GM19193 (cell line): Measurements from ENCODE around the gene ZNF211.
A peak's percentile ranks its signal among the peaks of the same experiment; 100 is the strongest.

Experiments used
- POLR2A ChIP-seq: IDR thresholded peaks from 4 replicates; pipeline ENCODE4 v1.6.1; 2011; ENCODE audit not compliant: insufficient read depth, insufficient read length; ENCODE audit errors: extremely low read depth

Gene ZNF211

DNA sequence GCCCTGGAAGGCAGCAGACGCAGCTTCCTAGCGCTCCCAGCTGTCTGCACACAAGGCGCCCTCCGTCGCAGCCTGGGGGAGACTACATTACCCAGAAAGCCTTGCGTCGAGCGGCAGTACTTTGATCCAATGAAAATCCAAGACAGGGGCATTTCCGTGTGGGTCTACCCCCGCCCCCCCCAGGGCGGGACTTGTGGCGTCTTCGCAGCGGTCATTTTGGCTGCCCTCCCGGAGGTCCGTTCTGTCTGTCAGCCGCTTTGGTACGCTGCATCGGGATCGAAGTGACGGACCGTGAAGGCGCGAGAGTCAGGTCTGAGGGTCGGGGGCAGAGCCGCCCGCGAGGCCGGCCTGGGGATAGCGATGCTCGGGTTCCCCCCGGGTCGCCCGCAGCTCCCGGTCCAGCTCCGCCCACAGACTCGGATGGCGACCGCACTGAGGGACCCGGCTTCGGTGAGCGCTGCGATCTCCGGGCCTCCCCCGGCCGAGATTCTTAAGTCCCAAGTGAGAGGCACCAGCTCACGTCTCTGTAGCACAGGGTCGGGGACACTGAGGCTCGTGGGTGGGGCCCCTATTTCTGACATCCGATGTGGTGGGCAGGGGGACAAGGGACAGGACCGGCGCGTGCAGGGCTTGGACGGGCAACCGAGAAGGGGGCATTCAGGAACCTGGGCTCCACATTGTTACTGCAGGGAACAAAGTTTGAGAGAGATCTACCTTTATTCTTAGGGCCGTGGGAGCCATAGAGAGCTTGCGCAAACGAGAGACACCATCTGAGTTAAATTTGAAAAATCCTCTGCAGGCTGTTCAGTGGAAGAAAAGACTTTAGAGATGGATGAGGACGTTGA is at the start of gene ZNF211:
ZNF211 (plus strand) TSS at position 182 of the 845 bp plus-strand sequence; CDS start at position 361, 179 bp downstream.
- peak; percentile 70 for TF ChIP-seq POLR2A

DNA sequence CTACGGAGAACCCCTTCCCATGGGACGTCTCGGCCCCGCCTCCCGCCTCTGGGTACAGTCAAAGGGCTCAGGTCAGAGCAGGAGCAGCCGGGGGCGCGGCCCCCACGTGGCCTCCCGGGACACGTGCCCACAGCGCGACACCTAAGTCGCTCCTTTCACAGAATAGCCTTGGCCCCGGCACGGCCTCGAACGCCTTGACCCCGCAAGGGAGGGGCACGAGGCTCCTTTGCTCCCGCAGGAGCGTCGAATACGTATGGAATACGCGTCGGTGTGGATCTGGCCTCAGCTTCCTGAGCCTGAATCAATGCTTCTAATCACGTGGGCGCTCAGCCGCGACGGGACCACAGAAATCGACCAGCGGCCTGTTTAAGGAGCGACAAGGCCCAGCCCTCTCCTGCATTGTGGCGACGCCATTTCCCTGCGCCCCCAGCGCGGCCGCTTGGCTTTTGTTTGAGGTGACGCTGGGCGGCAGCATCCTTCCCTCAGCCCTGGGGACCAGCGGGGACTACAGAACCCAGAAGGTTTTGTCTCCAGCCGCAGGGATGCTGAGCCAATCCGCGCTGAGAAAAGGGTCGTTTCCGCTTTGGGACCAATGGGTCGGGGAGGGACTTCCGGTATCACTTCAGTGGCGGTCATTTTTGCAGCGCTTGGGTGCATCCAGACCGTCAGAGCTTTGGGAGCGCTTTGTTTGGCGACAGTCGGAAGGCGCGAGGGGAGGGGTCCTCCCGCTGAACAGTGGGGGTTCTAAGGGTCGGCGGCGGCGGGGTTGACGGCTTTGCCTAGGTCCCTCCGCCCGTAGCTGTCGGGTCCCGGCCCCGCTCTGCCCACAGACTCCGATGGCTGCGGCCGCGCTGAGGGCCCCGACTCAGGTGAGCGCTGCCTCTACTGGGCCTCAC is 49.2 kb upstream of the ZNF211 start, which contains the start of gene ZIK1:
ZIK1 (plus strand) TSS at position 625 of the 896 bp plus-strand sequence; CDS start at position 837, 212 bp downstream.
- peak; percentile 52 for TF ChIP-seq POLR2A

DNA sequence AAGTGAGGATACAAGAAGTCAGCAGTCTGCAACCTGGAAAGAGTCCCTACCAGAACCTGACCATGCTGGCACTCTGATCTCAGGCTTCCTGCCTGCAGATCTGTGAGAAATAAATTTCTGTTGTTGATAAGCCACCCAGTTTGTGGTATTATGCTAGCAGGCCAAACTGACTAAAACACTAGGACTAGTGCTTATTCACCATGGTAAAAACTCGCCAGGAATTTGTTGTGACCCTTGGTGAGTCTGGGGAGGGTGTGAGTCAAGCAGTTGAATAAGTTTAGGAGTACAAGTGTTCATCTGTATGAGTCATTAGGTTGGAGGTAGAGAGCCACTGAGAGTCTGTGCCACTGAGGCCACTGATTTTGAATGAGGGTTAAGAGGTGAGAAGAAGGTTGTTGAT is 45.4 kb upstream of the ZNF211 start:
- no peak for TF ChIP-seq POLR2A

DNA sequence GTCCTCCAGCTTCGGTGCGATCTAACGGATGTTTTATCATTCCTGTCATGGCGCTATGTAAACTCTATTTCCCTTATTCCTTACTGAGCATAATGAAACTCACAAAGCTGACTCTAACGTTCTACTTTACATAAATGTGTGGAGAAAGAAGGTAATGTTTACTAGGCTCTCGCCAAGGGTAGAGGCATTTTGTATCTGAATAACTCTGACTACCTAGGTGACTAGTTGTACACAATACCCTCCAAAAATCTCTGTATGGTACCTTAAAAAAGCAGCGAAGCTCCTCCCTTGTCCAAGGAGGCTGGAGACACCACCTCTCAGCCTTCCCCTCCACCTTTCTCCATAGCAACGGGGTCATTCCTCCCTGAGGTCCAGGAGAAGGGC is 33.6 kb upstream of the ZNF211 start:
- TF ChIP-seq POLR2A: no peak

DNA sequence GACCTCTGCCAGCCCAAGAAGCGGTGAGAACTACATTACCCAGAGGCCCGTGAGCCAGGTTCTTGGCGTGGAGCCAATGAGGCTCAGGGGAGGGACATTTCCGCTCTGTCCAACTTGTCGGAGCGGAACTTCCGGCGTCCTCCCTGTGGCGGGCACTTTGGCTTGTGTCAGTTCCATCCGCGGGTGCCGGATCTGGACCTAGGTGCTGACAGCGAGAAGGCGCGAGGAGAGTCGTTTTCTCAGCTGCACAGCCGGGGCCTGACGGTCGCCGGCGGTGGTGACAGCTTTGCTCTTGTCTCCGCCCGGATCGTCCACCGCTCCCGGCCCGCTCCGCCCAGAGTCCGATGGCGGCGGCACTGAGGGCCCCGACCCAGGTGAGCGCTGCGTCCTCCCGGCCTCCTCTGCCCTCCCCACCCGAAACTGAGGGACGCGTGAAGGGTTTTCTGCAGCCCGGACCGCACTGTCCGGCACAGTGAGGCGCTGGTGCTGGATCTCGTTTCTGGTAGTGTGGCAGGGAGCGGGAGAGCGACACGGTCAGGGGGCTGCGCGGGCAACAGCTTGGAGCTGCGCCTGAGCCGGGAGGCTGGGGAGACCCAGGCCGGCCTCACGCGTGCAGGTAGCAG is 33.1 kb upstream of the ZNF211 start, which contains the start of gene ZNF530:
ZNF530 (plus strand) TSS at position 125 of the 623 bp plus-strand sequence. CDS start 4,461 bp downstream, outside the sequence.
- peak; percentile 57 for TF ChIP-seq POLR2A

DNA sequence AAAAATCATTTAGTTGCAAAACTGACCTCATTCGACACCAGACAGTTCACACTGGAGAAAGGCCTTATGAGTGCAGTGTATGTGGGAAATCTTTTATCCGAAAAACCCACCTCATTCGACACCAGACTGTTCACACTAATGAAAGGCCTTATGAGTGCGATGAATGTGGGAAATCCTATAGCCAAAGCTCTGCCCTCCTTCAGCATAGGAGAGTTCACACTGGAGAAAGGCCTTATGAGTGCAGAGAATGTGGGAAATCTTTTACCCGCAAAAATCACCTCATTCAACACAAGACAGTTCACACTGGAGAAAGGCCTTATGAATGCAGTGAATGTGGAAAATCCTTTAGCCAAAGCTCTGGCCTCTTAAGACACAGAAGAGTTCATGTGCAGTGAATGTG is 26.0 kb upstream of the ZNF211 start:
- no peak for TF ChIP-seq POLR2A

DNA sequence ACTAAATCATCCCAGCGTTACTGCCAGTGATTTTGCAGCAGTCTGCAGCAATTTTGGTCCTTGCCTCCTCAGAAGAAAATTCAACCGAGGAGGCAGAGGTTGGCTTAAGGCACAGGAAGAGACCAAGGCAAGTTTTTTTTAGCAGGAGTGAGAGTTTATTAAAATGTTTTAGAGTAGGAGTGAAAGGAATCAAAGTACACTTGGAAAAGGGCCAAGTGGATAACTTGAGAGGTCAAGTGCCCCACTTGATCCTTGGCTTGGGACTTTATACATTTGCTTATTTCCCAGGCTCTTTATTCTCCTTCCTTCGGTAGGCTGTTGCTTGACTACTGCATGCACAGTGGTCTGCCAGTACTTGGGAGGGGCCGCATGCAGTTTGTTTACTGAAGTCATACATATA is 21.9 kb upstream of the ZNF211 start:
- TF ChIP-seq POLR2A: no peak

DNA sequence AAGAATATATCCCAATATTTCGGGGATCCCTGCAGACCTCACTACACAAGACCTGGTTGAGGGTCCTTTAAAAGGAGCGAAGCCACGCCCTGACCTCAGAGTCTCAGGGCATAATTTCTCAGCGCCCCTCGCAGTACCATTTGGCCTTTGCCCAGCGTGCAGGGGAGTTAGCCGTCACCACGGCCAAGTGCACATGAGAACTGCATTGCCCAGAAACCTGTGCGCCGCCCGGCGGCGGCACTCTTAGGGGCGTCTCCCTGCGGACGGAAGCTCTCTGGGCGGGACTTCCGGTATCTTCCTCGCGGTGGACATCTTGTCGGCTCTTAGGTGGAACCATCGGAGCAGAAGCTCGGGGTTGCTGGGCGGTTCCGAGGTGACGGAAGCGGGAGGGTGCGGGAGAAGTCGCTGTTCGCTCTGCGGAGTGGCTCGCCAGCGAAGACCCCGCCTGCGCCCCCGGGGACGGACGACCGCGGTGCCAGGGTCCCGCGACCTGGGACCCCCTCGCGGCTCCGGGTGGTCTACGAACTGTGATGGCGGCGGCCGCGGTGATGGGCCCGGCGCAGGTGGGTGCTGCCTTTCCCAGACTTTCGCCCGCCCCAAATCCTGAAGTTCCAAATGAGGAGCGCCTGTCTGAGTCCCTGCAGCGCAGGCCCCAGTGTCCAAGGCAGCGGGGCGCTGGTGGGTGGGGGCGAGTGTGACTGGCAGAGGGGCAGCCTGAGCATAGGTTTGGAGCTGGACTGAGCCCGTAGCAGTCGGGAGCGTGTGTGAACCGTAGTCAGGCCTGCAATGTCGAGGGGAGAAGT is 18.8 kb upstream of the ZNF211 start, which contains the start of gene ZNF134:
ZNF134 (plus strand) TSS at position 302 of the 803 bp plus-strand sequence. CDS start 5,227 bp downstream, outside the sequence.
- TF ChIP-seq POLR2A: peak; percentile 74

DNA sequence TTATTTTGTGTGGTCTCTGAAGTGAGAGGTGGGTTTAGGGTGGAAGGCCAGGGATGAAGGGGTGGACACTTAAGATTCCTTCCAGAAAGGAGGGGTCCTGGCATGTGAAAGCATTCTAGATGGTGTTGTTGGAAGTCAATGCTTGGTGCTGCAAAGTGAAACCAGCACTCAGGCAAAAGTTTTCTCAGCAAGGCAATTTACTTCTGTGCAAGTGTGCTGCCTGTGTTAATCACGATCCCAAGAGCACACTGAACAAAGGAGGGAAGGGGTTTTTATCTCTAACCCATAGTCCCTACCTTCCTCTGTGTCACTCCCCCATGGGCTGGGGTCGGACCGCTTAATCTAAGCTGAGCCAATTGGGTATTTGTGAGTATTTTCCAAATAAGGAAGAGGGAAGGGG is 17.6 kb upstream of the ZNF211 start:
- no peak for TF ChIP-seq POLR2A

DNA sequence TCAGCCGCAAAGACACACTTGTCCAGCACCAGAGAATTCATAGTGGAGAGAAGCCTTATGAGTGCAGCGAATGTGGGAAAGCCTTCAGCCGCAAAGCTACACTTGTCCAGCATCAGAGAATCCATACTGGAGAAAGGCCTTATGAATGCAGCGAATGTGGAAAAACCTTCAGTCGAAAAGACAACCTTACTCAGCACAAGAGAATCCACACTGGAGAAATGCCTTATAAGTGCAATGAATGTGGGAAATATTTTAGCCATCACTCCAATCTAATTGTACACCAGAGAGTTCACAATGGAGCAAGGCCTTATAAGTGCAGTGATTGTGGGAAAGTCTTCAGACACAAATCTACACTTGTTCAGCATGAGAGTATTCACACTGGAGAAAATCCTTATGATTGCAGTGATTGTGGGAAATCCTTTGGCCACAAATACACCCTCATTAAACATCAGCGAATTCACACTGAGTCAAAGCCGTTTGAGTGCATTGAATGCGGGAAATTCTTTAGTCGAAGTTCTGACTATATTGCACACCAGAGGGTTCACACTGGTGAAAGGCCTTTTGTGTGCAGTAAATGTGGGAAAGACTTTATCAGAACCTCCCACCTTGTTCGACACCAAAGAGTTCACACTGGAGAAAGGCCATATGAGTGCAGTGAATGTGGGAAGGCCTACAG is 12.2 kb upstream of the ZNF211 start:
- TF ChIP-seq POLR2A: no peak

DNA sequence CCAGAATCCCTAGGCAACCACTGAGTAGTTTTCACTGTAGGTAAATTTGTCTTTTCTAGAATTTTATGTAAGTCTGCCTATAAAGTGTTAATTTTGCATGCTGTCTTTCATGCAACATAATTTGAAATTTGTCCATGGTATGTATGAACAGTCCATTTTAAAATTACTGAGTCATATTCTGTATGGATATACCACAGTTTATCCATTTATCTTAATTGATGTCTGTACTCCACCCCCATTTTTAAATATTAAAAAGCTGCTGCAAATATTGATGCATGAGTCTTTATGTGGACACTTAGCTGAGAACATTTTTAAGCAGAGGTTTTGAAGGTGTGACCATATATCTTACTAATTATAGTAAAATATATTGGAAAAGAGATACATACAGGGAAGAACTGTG is 9.9 kb upstream of the ZNF211 start:
- TF ChIP-seq POLR2A: no peak

DNA sequence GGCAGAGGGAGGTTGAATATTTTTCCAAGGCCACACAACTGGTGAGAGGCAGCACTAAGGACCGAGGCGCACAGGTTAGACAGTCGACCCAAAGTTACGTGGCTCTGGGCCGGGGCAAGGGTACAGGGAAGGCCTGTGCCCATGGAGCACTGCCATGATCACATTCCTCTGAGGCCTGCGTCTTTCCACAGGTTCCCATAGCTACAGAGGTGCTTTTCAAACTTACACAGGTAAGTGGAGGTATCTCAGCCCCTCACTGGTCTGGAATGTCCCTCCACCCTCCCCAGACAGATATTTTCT is 814 bp downstream of the ZNF211 start:
- TF ChIP-seq POLR2A: no peak

DNA sequence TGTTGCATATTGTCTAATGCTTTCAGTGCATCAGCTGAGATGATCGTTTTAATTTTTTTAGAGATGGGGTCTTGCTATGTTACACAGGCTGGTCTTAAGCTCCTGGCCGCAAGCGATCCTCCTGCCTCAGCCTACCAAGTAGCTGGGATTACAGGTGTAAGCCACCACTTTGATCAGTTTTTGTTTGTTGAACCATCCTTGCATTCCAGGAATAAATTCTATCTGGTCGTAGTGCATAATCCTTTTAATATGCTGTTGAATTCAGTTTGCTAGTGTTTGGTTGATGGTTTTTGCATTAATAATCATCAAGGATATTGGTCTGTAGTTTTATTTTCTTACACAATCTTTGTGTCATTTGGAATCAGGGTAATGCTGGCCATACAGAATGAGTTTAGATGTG is 4.4 kb downstream of the ZNF211 start:
- no peak for TF ChIP-seq POLR2A
